Kidney (tissue), 14 donors: ENCODE data around the gene GSG1L. TPM values are rescaled to one million over a fixed set of nuclear protein-coding genes. Genes with fewer than 3 reads are reported as not detected.

ENCODE experiments used
- DNase-seq, 5 donors: peaks; one replicate each; pipeline ENCODE4 v3.0.0-alpha.2; 2013 to 2020
- FAIRE-seq: peaks from 2 replicates; lab custom pipeline; 2012; peaks lifted over from hg19 to GRCh38; lab: Jason Lieb, UNC
- H3K27ac ChIP-seq, 2 donors: one replicate each; pipeline ENCODE4 v1.7.0; 2013; ENCODE audit warnings: low read depth in 2 of 2, low read length in 2 of 2, inconsistent platforms in 1 of 2
- H3K27me3 ChIP-seq: one replicate; pipeline ENCODE4 v1.7.1; 2013; ENCODE audit warnings: low read length, inconsistent platforms; ENCODE audit not compliant: control insufficient read depth, insufficient read depth
- H3K36me3 ChIP-seq, 3 donors: one replicate each; pipeline versions ENCODE4 v1.7.0 to v1.7.1; 2013; ENCODE audit warnings: low read length in 3 of 3, control low read depth in 1 of 3, inconsistent platforms in 1 of 3; ENCODE audit not compliant: insufficient read depth in 3 of 3, control insufficient read depth in 2 of 3
- H3K4me1 ChIP-seq, 3 donors: one replicate each; pipeline versions ENCODE4 v1.7.0 to v1.7.1; 2013; ENCODE audit warnings: low read length in 3 of 3, inconsistent platforms in 1 of 3, low read depth in 1 of 3; ENCODE audit not compliant: control insufficient read depth in 2 of 3, insufficient read depth in 2 of 3
- H3K4me3 ChIP-seq, 3 donors: one replicate each; pipeline versions ENCODE4 v1.7.0 to v1.8.1; 2013; ENCODE audit warnings: low read length in 3 of 3, control low read depth in 1 of 3, inconsistent platforms in 1 of 3
- H3K9ac ChIP-seq, 3 donors: one replicate each; pipeline versions ENCODE4 v1.7.0 to v1.7.1; 2013; ENCODE audit warnings: low read length in 3 of 3, control low read depth in 1 of 3, inconsistent platforms in 1 of 3
- H3K9me3 ChIP-seq, 3 donors: one replicate each; pipeline versions ENCODE4 v1.7.0 to v1.7.1; 2013; ENCODE audit warnings: low read length in 3 of 3, control low read depth in 1 of 3, inconsistent platforms in 1 of 3; ENCODE audit not compliant: control insufficient read depth in 2 of 3, insufficient read depth in 1 of 3
- CTCF ChIP-seq: IDR thresholded peaks from 3 replicates; pipeline ENCODE4 v1.5.1; 2012; ENCODE audit warnings: mild to moderate bottlenecking, moderate library complexity, borderline replicate concordance; ENCODE audit not compliant: insufficient read depth; ENCODE audit errors: extremely low read depth
- intact Hi-C: fragments of 100-400 bp; cut with DNase I; formaldehyde crosslinking; loops from one replicate; pipeline ENCODE4 v1.11.1; 2022
- polyA plus RNA-seq: library from polyadenylated mRNA; stranded (reverse); fragments of 350-450 nt; fragmentation: Illumina TruSeq; extraction: RNeasy Lipid Tissue Mini Kit (QIAGEN cat#74804); gene quantifications from one replicate; pipeline ENCODE4 v1.2.3, GENCODE V29; 2014; ENCODE audit warnings: low read depth, low replicate concordance; ENCODE audit not compliant: insufficient read depth
- total RNA-seq: library from RNA; stranded (reverse); fragmentation: NEBNext Ultra II Directional; extraction: Animal tissue kit (Norgen Biotek cat#: 25700); gene quantifications from one replicate; pipeline ENCODE4 v1.2.1, GENCODE V29; 2021
- donor health status: control.
- donor health status: control.
- donor health status: control.
- donor health status: control.
- donor health status: control.
- donor health status: DM: yes; HTN: yes; CAD: no.
- donor health status: Normal renal cell carcinoma (clear cell type).

GSG1L gene
- total and polyA plus RNA-seq, 2 donors from 2014 or later: not detected

GRCh38 chr16:27824006-27824405 is 239.5 kb downstream of the GSG1L start:
- TF ChIP-seq CTCF: no peak
- FAIRE-seq (no peak), DNase-seq (no peak)
- Histone ChIP-seq H3K27ac (no peak overlapping the region), H3K27me3 (no peaks in the 10 kb centered on the region), H3K9me3 (no peaks in the 10 kb centered on the region), H3K4me1 (no peaks in the 10 kb centered on the region), H3K4me3 (no peak overlapping the region), H3K9ac (no peak overlapping the region), H3K36me3 (no peaks in the 10 kb centered on the region)
- intact Hi-C loops: no loop called here

GRCh38 chr16:27823421-27823820 is 240.1 kb downstream of the GSG1L start:
- H3K36me3 ChIP-seq: no peaks in the 10 kb centered on the region
- no peak for FAIRE-seq
- no peak for TF ChIP-seq CTCF
- no peak overlapping the region for H3K4me3 ChIP-seq
- H3K4me1 ChIP-seq: no peaks in the 10 kb centered on the region
- intact Hi-C loops: no loop called here
- no peaks in the 10 kb centered on the region for H3K27me3 ChIP-seq
- no peaks in the 10 kb centered on the region for H3K9me3 ChIP-seq
- no peak overlapping the region for H3K27ac ChIP-seq
- no peak overlapping the region for H3K9ac ChIP-seq
- no peak for DNase-seq

GRCh38 chr16:27822996-27823395 is 240.5 kb downstream of the GSG1L start:
- Histone ChIP-seq H3K4me3 (no peak overlapping the region), H3K9ac (no peak overlapping the region), H3K9me3 (no peaks in the 10 kb centered on the region), H3K4me1 (no peaks in the 10 kb centered on the region), H3K27me3 (no peaks in the 10 kb centered on the region), H3K36me3 (no peaks in the 10 kb centered on the region), H3K27ac (no peak overlapping the region)
- FAIRE-seq (no peak), DNase-seq (peak in 1 of 5 donors; percentile 22)
- no peak for TF ChIP-seq CTCF
- intact Hi-C loops: no loop called here

GRCh38 chr16:27822529-27822928 is 241.0 kb downstream of the GSG1L start:
- H3K9me3 ChIP-seq: no peaks in the 10 kb centered on the region
- TF ChIP-seq CTCF: no peak
- H3K9ac ChIP-seq: no peak overlapping the region
- H3K27me3 ChIP-seq: no peaks in the 10 kb centered on the region
- H3K27ac ChIP-seq: no peak overlapping the region
- intact Hi-C loops: no loop called here
- FAIRE-seq: no peak
- H3K36me3 ChIP-seq: no peaks in the 10 kb centered on the region
- no peak for DNase-seq
- no peaks in the 10 kb centered on the region for H3K4me1 ChIP-seq
- no peak overlapping the region for H3K4me3 ChIP-seq
